Muscle of leg (tissue), 11 donors: ENCODE results near the gene ITPR1. TPM values are rescaled to one million over a fixed set of nuclear protein-coding genes. Genes with fewer than 3 reads are reported as not detected.

Experiments
- DNase-seq: peaks from one replicate; pipeline ENCODE4 v3.0.0; 2013
- H3K27ac ChIP-seq: one replicate; pipeline ENCODE4 v1.5.1; 2013; ENCODE audit warnings: mild to moderate bottlenecking, low read length, control low read depth
- H3K27me3 ChIP-seq: one replicate; pipeline ENCODE4 v1.6.1; 2013; ENCODE audit warnings: low read length; ENCODE audit not compliant: control insufficient read depth, insufficient read depth
- H3K36me3 ChIP-seq: one replicate; pipeline ENCODE4 v1.6.1; 2013; ENCODE audit warnings: low read length; ENCODE audit not compliant: control insufficient read depth, insufficient read depth
- H3K4me1 ChIP-seq: one replicate; pipeline ENCODE4 v1.6.1; 2013; ENCODE audit warnings: low read length; ENCODE audit not compliant: control insufficient read depth, insufficient read depth
- H3K4me3 ChIP-seq: one replicate; pipeline ENCODE4 v1.5.1; 2013; ENCODE audit warnings: low read length, control low read depth
- H3K9me3 ChIP-seq: replicated peaks from 2 replicates; pipeline ENCODE4 v1.6.1; 2013; ENCODE audit warnings: low read depth, low read length; ENCODE audit not compliant: control insufficient read depth
- WGBS: methylation state at CpG from one replicate; pipeline ENCODE4 v1.1.5; 2013; ENCODE audit warnings: missing lambda C conversion rate; ENCODE audit not compliant: insufficient coverage; 5-methylcytosine and 5-hydroxymethylcytosine counted together
- polyA plus RNA-seq, 8 donors: library from polyadenylated mRNA; unstranded; fragments of 120-200 nt; gene quantifications; one replicate each; pipeline versions ENCODE4 v1.2.1 to v1.2.3, GENCODE V29; 2013; ENCODE audit warnings: inconsistent platforms in 1 of 8, low replicate concordance in 1 of 8; ENCODE audit not compliant: insufficient read length in 8 of 8, insufficient read depth in 1 of 8
- total RNA-seq: library from RNA; stranded (reverse); fragments of 120-200 nt; gene quantifications from one replicate; pipeline ENCODE4 v1.2.4, GENCODE V29; 2013

The ITPR1 gene
- total and polyA plus RNA-seq, 9 donors = 15.4 to 34.4 (median 20.5) TPM

DNA sequence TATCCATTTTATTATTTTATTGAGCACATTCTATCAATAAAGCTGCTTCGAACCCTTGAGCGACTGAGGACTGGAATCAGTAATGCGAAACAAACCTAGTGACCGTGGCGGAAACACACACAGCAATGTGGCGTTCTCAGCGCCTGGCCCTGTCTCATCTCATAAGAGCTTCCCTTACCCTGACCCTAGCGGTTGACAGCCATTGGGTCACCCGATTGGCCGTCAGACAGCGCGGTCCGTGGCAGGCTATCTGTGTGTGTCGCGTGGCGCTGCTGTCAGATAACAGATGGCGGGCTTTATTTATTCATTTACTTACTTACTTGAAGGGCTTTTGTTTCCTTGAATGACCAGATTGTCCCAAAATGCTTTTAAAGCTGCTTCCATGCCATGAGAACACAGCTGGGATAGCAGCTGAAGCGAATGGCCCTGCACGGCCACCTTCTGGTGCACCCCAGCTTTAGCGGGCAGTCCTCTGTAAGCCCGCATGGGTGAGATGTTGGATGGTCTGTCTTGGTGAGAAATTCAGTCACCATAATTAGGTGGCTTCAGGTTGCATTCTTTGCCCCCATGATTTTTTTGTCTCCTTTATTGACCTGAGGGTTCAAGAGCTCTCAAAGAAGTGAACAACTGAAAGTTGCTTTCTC lies 270.6 kb downstream of the ITPR1 start:
- no peak for DNase-seq
- H3K27ac ChIP-seq = no peak overlapping the region
- 95% methylated on average over 17 of the region's 21 CpGs for WGBS
- peaks cover 13% of the 10 kb centered on the region for H3K9me3 ChIP-seq
- H3K4me3 ChIP-seq = no peak overlapping the region
- no peaks in the 10 kb centered on the region for H3K27me3 ChIP-seq
- peaks cover 15% of the 10 kb centered on the region for H3K36me3 ChIP-seq
- no peaks in the 10 kb centered on the region for H3K4me1 ChIP-seq

DNA sequence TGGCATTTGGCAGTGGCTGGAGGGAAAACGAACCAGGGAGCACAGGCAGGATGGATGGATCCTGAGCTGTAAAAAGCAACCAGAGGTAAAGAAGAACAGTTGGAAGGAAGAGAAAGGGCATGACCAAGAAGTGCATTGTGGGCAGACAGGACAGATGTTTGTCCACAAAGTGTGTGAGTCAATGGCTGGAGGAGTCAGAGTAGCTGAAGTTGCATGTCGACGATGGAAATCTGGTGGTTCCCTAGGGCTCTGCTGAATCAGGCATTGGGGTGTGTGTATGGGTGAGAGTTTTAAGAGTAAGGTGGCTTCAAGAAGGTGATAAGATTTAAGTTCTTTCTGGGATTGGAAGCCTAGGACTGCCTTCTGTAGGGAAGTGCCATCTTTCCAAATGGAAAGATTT lies 272.1 kb downstream of the ITPR1 start:
- H3K4me3 ChIP-seq = no peak overlapping the region
- 97% methylated on average over 3 of the region's 3 CpGs for WGBS
- DNase-seq = no peak
- peaks cover 13% of the 10 kb centered on the region for H3K9me3 ChIP-seq
- peaks cover 11% of the 10 kb centered on the region for H3K36me3 ChIP-seq
- no peaks in the 10 kb centered on the region for H3K27me3 ChIP-seq
- no peaks in the 10 kb centered on the region for H3K4me1 ChIP-seq
- H3K27ac ChIP-seq = no peak overlapping the region

DNA sequence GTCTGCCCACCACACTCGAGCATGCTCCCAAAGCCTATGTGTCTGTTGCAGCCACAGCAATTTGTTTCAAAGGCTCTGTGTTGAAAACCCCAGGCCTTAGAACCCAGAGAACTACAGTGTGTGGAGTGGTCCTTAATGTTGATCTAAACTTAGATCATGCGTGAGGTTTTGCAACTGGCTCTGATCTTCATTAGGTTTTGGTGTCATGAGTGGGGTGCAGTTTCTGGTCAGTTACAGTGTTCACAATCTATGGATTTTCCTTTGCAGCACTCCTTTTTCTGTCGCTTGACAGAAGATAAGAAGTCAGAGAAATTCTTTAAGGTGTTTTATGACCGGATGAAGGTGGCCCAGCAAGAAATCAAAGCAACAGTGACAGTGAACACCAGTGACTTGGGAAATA lies 273.1 kb downstream of the ITPR1 start:
- Histone ChIP-seq H3K4me3 (no peak overlapping the region), H3K27me3 (no peaks in the 10 kb centered on the region), H3K36me3 (peaks cover 12% of the 10 kb centered on the region), H3K4me1 (peaks cover 3% of the 10 kb centered on the region), H3K27ac (no peak overlapping the region), H3K9me3 (peaks cover 10% of the 10 kb centered on the region)
- 96% methylated on average over 4 of the region's 4 CpGs for WGBS
- no peak for DNase-seq

DNA sequence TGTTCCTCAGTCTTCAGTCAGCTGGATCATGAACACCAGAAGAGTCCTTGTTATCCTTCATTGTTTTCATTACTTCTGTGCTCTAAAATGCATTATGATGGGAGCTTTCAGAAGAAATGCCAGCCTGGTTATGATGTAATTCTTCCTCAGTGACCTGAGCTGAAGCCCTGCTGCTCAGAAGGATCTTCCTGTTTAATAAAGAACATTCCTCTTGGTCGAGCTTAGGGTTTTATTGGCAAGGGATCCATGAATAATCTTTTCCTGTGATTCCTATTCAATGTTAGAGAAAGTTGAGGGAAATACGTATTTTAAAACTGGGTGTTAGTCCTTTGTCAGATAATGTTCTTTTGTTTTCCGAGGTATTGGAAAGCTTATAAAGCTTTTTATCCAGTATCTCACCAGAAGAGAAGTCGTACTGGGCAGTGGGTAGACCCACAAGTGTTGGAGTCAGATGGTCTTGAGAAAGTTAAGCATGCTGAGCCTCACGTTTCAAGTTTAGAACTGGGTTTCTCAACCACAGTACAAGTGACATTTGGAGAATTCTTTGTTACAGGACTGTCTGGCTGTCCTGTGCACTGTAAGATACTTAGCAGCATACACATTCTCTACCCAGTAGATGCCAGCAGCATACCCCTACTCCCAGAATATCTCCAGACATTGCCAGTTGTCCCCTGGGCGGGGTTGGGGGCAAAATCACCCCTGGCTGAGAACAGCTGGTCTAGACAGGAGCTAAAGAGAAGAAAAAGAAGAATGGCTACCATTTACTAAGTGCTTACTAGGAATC lies 273.8 kb downstream of the ITPR1 start:
- 67% methylated on average over 1 of the region's 6 CpGs for WGBS
- H3K4me3 ChIP-seq = no peak overlapping the region
- DNase-seq = no peak
- peaks cover 6% of the 10 kb centered on the region for H3K4me1 ChIP-seq
- H3K9me3 ChIP-seq = peaks cover 10% of the 10 kb centered on the region
- H3K27me3 ChIP-seq = no peaks in the 10 kb centered on the region
- H3K27ac ChIP-seq = no peak overlapping the region
- peaks cover 13% of the 10 kb centered on the region for H3K36me3 ChIP-seq

DNA sequence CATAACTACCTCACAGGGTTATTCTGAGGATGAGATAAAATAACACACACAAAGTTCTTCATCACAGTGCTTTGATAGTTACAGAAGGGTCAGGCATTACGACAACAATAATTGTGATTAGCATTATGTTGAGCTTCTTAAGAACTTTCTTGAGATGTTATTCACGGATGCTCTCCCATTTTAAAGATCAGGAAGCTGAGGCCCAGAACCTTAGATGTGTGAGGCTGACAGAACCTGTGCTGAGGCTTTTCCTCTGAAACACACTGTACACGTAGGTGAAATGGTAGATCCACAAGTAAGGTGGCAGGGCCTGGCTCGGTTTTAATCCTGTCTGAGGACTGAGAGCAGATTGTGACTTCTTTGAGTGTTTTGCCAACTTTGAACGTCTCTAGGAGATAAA lies 274.9 kb downstream of the ITPR1 start:
- Histone ChIP-seq H3K27ac (no peak overlapping the region), H3K4me1 (peaks cover 15% of the 10 kb centered on the region), H3K27me3 (no peaks in the 10 kb centered on the region), H3K9me3 (peaks cover 10% of the 10 kb centered on the region), H3K4me3 (no peak overlapping the region), H3K36me3 (peaks cover 16% of the 10 kb centered on the region)
- DNase-seq = no peak
- WGBS = 86% methylated on average over 3 of the region's 5 CpGs

DNA sequence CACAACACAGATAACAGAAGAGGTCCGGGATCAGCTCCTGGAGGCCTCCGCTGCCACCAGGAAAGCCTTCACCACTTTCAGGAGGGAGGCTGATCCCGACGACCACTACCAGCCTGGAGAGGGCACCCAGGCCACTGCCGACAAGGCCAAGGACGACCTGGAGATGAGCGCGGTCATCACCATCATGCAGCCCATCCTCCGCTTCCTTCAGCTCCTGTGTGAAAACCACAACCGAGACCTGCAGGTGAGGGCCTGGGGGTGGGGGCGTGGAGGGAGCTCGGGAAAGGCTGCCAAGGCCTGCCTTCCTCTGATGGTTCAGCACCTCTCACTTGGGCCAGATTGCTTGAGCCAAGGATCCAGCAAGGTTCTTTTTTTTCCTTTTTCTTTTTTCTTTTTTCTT lies 275.4 kb downstream of the ITPR1 start:
- H3K4me3 ChIP-seq = no peak overlapping the region
- H3K27me3 ChIP-seq = no peaks in the 10 kb centered on the region
- H3K9me3 ChIP-seq = peaks cover 10% of the 10 kb centered on the region
- H3K4me1 ChIP-seq = peaks cover 15% of the 10 kb centered on the region
- DNase-seq = no peak
- 91% methylated on average over 10 of the region's 12 CpGs for WGBS
- H3K27ac ChIP-seq = no peak overlapping the region
- peaks cover 16% of the 10 kb centered on the region for H3K36me3 ChIP-seq

DNA sequence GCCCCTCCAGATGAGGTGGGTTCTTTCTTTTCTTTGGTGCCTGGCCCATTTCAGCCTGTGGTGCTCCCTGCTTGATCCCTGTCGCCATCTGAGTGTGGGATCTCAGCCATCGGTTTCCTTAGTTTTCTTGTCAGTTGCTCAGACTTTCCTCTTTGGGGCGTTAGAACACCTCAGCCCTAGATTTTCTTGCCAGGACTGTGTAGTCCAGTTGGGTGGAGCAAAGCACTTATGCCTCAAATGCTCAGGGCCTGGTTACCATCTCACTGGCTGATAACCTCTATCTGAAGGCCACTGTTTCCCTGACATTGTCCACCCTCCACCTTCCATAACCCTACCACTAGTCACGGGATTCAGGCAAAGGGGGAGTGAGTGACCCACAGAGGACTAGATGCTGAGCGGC lies 277.4 kb downstream of the ITPR1 start:
- WGBS = 100% methylated on average over 2 of the region's 5 CpGs
- Histone ChIP-seq H3K27ac (no peak overlapping the region), H3K27me3 (no peaks in the 10 kb centered on the region), H3K4me1 (peaks cover 15% of the 10 kb centered on the region), H3K4me3 (no peak overlapping the region), H3K9me3 (peaks cover 9% of the 10 kb centered on the region), H3K36me3 (peaks cover 26% of the 10 kb centered on the region)
- no peak for DNase-seq

DNA sequence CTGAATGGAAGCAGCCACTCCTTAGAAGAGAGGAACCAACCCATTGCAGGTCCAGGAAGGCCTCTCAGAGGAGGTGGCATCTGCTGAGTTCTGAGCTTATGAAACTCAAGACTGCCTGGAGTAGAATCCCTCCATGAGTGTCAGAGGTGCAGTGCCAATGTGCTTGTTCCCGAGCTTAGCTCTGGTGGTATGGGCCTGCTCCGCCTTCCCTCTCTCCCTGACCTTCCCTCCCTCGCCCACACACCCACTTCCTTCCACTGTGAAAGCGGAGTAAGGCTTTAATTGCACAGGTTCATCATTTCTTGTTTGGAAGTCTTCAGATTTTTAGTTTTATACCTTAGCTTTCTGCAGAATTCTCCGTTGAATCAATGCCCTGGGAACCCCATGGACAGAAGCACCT lies 278.1 kb downstream of the ITPR1 start:
- peaks cover 23% of the 10 kb centered on the region for H3K36me3 ChIP-seq
- WGBS = no CpG with 5 or more reads among the region's 5 CpGs
- H3K27me3 ChIP-seq = no peaks in the 10 kb centered on the region
- peaks cover 15% of the 10 kb centered on the region for H3K4me1 ChIP-seq
- peaks cover 2% of the 10 kb centered on the region for H3K9me3 ChIP-seq
- no peak overlapping the region for H3K4me3 ChIP-seq
- H3K27ac ChIP-seq = no peak overlapping the region
- no peak for DNase-seq

DNA sequence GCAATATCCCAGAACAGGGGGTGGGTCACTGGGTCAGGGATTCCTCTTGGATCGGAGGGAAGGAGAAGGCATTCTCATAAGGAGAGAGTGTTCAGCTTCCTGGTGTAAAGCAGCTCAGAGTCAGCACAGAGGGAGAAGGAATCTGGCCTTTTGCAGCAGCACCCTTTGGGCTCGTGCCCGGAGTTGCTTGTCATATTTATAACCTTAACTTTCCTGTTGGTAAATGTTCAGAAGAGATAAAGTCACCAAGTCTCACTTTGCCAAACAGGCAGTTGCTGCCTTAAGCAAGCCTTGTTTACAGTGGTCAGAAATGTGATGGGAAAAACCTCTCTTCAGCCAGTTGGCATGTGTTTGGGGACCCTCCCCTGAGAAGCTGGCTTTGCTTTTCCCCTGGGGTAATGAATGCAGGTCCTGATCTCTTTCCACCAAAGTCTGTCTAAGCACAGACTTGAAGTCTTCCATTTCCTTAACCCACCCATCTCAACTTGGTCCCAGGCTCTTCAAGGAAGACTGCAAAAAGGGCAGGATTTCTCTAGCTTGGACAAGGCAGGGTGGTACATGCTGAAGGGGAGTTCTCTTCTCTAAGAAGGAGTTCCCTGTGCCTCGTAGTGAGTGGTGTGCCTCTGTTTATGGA lies 279.1 kb downstream of the ITPR1 start:
- Histone ChIP-seq H3K27me3 (no peaks in the 10 kb centered on the region), H3K27ac (peak overlapping the region; percentile 29), H3K9me3 (no peaks in the 10 kb centered on the region), H3K4me3 (no peak overlapping the region), H3K36me3 (peaks cover 20% of the 10 kb centered on the region), H3K4me1 (peaks cover 15% of the 10 kb centered on the region)
- DNase-seq = peak; percentile 73
- 48% methylated on average over 2 of the region's 4 CpGs for WGBS

DNA sequence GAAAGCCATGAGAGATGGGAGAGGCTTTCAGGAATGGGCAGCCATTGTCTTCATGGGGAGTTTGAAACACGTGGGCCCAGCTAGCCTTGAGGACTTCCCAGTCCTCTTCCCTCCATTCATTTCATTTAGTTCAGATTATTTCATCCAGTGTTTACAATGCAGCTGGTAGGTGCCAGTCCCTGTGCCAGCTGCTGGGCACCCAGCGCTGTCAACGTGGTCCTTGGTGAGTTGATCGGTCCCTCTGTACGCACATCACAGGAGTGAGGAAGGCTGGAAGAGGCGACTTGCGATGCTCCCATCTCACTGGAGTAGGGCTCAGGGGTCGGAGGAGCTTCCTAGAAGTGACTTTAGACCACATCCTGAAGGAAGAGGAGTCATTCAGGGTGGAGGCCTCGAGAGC lies 279.7 kb downstream of the ITPR1 start:
- no peak overlapping the region for H3K27ac ChIP-seq
- H3K36me3 ChIP-seq = peaks cover 20% of the 10 kb centered on the region
- no peak overlapping the region for H3K4me3 ChIP-seq
- no peak for DNase-seq
- no peaks in the 10 kb centered on the region for H3K9me3 ChIP-seq
- H3K27me3 ChIP-seq = no peaks in the 10 kb centered on the region
- 92% methylated on average over 9 of the region's 9 CpGs for WGBS
- peaks cover 15% of the 10 kb centered on the region for H3K4me1 ChIP-seq
